ENCODE results near the gene MSH5.

DNA sequence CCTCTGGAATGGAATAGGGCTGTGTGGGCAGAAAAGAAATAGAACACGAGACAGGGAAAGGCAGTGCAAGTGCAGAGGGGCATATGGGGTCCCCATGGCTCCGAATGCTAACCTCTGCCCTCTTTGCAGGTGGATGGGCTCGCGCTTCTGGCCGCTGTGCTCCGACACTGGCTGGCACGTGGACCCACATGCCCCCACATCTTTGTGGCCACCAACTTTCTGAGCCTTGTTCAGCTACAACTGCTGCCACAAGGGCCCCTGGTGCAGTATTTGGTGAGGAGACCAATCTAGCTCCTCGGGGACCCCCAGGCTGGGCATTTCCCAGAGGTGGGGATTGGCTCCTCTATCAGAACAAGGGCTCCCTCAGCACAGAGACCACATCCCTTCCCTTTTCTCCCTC is 21.5 kb downstream of the MSH5 start:
- TF ChIP-seq, protein P1, sequence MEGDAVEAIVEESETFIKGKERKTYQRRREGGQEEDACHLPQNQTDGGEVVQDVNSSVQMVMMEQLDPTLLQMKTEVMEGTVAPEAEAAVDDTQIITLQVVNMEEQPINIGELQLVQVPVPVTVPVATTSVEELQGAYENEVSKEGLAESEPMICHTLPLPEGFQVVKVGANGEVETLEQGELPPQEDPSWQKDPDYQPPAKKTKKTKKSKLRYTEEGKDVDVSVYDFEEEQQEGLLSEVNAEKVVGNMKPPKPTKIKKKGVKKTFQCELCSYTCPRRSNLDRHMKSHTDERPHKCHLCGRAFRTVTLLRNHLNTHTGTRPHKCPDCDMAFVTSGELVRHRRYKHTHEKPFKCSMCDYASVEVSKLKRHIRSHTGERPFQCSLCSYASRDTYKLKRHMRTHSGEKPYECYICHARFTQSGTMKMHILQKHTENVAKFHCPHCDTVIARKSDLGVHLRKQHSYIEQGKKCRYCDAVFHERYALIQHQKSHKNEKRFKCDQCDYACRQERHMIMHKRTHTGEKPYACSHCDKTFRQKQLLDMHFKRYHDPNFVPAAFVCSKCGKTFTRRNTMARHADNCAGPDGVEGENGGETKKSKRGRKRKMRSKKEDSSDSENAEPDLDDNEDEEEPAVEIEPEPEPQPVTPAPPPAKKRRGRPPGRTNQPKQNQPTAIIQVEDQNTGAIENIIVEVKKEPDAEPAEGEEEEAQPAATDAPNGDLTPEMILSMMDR (conservative IDR thresholded peaks at IDR 0.05 in 1 of 2, IDR thresholded peaks at IDR 0.05 in 1 of 2; ENCODE audit: extremely low read depth in 1 of 2, insufficient read depth in 1 of 2, low read depth in 1 of 2, low read length in 2 of 2) = no peak
- TF ChIP-seq EZH2 (IDR thresholded peaks at IDR 0.05; ENCODE audit: borderline replicate concordance, low read length) = no peak
